Keratinocyte (primary cell): ENCODE measurements around the gene KRCC1. TPM values are rescaled to one million over a fixed set of nuclear protein-coding genes. Genes with fewer than 3 reads are reported as not detected.

Experiments used
- DNase-seq: peaks from one replicate; pipeline ENCODE4 v3.0.0-alpha.2; 2011; ENCODE audit warnings: low read depth, missing footprints, low spot score
- FAIRE-seq: peaks from 2 replicates; lab custom pipeline; 2011; peaks lifted over from hg19 to GRCh38; lab: Jason Lieb, UNC
- H2AFZ ChIP-seq: 2 replicates; pipeline ENCODE4 v1.6.0; 2012; ENCODE audit warnings: low read length, control low read depth, inconsistent platforms; ENCODE audit not compliant: control insufficient read depth
- H3K27ac ChIP-seq: 2 replicates; pipeline ENCODE4 v1.5.1; 2011; ENCODE audit warnings: low read length; ENCODE audit not compliant: control insufficient read depth, insufficient read depth
- H3K27me3 ChIP-seq: 3 replicates; pipeline ENCODE4 v1.6.0; 2011; ENCODE audit warnings: low read length; ENCODE audit not compliant: control insufficient read depth, insufficient read depth; ENCODE audit errors: extremely low read depth
- H3K36me3 ChIP-seq, 2 experiments: 2 replicates in 1 of 2; 3 replicates in 1 of 2; pipeline ENCODE4 v1.5.1; 2011; ENCODE audit warnings: low read length in 2 of 2, mild to moderate bottlenecking in 1 of 2; ENCODE audit not compliant: control insufficient read depth in 2 of 2, insufficient read depth in 2 of 2; ENCODE audit errors: extremely low read depth in 1 of 2
- H3K4me1 ChIP-seq: 3 replicates; pipeline ENCODE4 v1.5.1; 2011; ENCODE audit warnings: low read length; ENCODE audit not compliant: control insufficient read depth, insufficient read depth; ENCODE audit errors: extremely low read depth
- H3K4me2 ChIP-seq: 3 replicates; pipeline ENCODE4 v1.6.0; 2011; ENCODE audit warnings: low read depth, low read length; ENCODE audit not compliant: control insufficient read depth, insufficient read depth; ENCODE audit errors: extremely low read depth
- H3K4me3 ChIP-seq, 3 experiments: fragments of 200-600 bp in 1 of 3; sonication (generic) in 1 of 3; 2 replicates in 2 of 3; 3 replicates in 1 of 3; pipeline ENCODE4 v1.5.1; 2011 to 2016; ENCODE audit warnings: low read length in 3 of 3, mild to moderate bottlenecking in 3 of 3, control low read depth in 2 of 3, inconsistent platforms in 1 of 3, low read depth in 1 of 3, mixed read lengths in 1 of 3, mixed run types in 1 of 3, moderate library complexity in 1 of 3; ENCODE audit not compliant: control insufficient read depth in 2 of 3, insufficient read depth in 2 of 3; ENCODE audit errors: extremely low read depth in 1 of 3
- H3K79me2 ChIP-seq: 2 replicates; pipeline ENCODE4 v1.6.0; 2012; ENCODE audit warnings: low read length; ENCODE audit not compliant: control insufficient read depth, insufficient read depth
- H3K9ac ChIP-seq: 3 replicates; pipeline ENCODE4 v1.6.0; 2011; ENCODE audit warnings: low read length; ENCODE audit not compliant: control insufficient read depth, insufficient read depth; ENCODE audit errors: extremely low read depth
- H3K9me1 ChIP-seq: 3 replicates; pipeline ENCODE4 v1.6.0; 2011; ENCODE audit warnings: low read length; ENCODE audit not compliant: control insufficient read depth, insufficient read depth; ENCODE audit errors: extremely low read depth
- H3K9me3 ChIP-seq: 2 replicates; pipeline ENCODE4 v1.5.1; 2012; ENCODE audit warnings: low read depth, low read length; ENCODE audit not compliant: control insufficient read depth
- H4K20me1 ChIP-seq: 3 replicates; pipeline ENCODE4 v1.6.0; 2011; ENCODE audit warnings: low read length; ENCODE audit not compliant: control insufficient read depth, insufficient read depth; ENCODE audit errors: extremely low read depth
- EZH2 ChIP-seq: IDR thresholded peaks from one replicate; pipeline ENCODE4 v1.6.1; 2012; ENCODE audit warnings: inconsistent platforms, mild to moderate bottlenecking, low read length, moderate library complexity
- dilution Hi-C: fragments of 300-500 bp; cut with MboI; formaldehyde crosslinking; loops from one replicate; pipeline ENCODE4 v1.7.0; 2020; ENCODE audit warnings: low sequenced_read_pairs; ENCODE audit not compliant: extremely low pct_ligation_motif_present
- polyA plus RNA-seq, 5 experiments: library from polyadenylated mRNA; depleted of rRNA in 3 of 5; stranded (reverse) in 3 of 5; stranded (forward) in 1 of 5; unstranded in 1 of 5; fragments of >200 nt; gene quantifications; 1 replicate in 1 of 5; 2 replicates in 3 of 5; 3 replicates in 1 of 5; pipeline versions ENCODE4 v1.2.1 to v1.2.3, GENCODE V29; 2011 to 2012; ENCODE audit warnings: missing spikeins in 2 of 5, low read depth in 1 of 5, low replicate concordance in 1 of 5
- TF ChIP-seq, protein P1 (sequence below), 3 experiments: IDR thresholded peaks in 1 of 3; conservative IDR thresholded peaks in 1 of 3; optimal IDR thresholded peaks in 1 of 3; 2 replicates in 2 of 3; 3 replicates in 1 of 3; pipeline versions ENCODE3 to v1.5.1; 2011; ENCODE audit warnings: low read length in 3 of 3, mild to moderate bottlenecking in 3 of 3, moderate library complexity in 2 of 3, control low read depth in 1 of 3, inconsistent platforms in 1 of 3; ENCODE audit not compliant: insufficient read depth in 2 of 3; ENCODE audit errors: extremely low read depth in 1 of 3

KRCC1 gene
- polyA plus RNA-seq, 1 donor (not counting 4 experiments of a cell fraction or from before 2014, with no cell fraction given): 21.1 TPM

GRCh38 chr2:88086401-88086800 is 30.8 kb upstream of the KRCC1 start:
- no peak for FAIRE-seq
- no peaks in the 10 kb centered on the region for H3K79me2 ChIP-seq
- DNase-seq: no peak
- H3K27me3 ChIP-seq: no peaks in the 10 kb centered on the region
- no peak overlapping the region for H2AFZ ChIP-seq
- H3K9ac ChIP-seq: no peak overlapping the region
- H3K27ac ChIP-seq: no peak overlapping the region
- no peak overlapping the region for H3K4me2 ChIP-seq
- H3K36me3 ChIP-seq: no peaks in the 10 kb centered on the region
- TF ChIP-seq EZH2: no peak
- TF ChIP-seq, protein P1, sequence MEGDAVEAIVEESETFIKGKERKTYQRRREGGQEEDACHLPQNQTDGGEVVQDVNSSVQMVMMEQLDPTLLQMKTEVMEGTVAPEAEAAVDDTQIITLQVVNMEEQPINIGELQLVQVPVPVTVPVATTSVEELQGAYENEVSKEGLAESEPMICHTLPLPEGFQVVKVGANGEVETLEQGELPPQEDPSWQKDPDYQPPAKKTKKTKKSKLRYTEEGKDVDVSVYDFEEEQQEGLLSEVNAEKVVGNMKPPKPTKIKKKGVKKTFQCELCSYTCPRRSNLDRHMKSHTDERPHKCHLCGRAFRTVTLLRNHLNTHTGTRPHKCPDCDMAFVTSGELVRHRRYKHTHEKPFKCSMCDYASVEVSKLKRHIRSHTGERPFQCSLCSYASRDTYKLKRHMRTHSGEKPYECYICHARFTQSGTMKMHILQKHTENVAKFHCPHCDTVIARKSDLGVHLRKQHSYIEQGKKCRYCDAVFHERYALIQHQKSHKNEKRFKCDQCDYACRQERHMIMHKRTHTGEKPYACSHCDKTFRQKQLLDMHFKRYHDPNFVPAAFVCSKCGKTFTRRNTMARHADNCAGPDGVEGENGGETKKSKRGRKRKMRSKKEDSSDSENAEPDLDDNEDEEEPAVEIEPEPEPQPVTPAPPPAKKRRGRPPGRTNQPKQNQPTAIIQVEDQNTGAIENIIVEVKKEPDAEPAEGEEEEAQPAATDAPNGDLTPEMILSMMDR (optimal IDR thresholded peaks at IDR 0.05 in 1 of 3, IDR thresholded peaks at IDR 0.05 in 1 of 3, conservative IDR thresholded peaks at IDR 0.05 in 1 of 3; ENCODE audit: extremely low read depth in 1 of 3, insufficient read depth in 2 of 3, low read length in 3 of 3): no peak
- dilution Hi-C loops: no loop called here
- no peaks in the 10 kb centered on the region for H3K4me1 ChIP-seq
- no peaks in the 10 kb centered on the region for H3K9me1 ChIP-seq
- H3K9me3 ChIP-seq: no peaks in the 10 kb centered on the region
- no peak overlapping the region for H3K4me3 ChIP-seq
- no peaks in the 10 kb centered on the region for H4K20me1 ChIP-seq

GRCh38 chr2:88085602-88086001 is 30.0 kb upstream of the KRCC1 start:
- H3K36me3 ChIP-seq: no peaks in the 10 kb centered on the region
- no peaks in the 10 kb centered on the region for H3K9me1 ChIP-seq
- no peak overlapping the region for H3K4me3 ChIP-seq
- H4K20me1 ChIP-seq: no peaks in the 10 kb centered on the region
- no peak overlapping the region for H3K4me2 ChIP-seq
- no peak overlapping the region for H3K9ac ChIP-seq
- no peak overlapping the region for H2AFZ ChIP-seq
- no peaks in the 10 kb centered on the region for H3K27me3 ChIP-seq
- FAIRE-seq: no peak
- no peaks in the 10 kb centered on the region for H3K79me2 ChIP-seq
- no peaks in the 10 kb centered on the region for H3K4me1 ChIP-seq
- no peak for DNase-seq
- no peak overlapping the region for H3K27ac ChIP-seq
- TF ChIP-seq, protein P1 (optimal IDR thresholded peaks at IDR 0.05 in 1 of 3, IDR thresholded peaks at IDR 0.05 in 1 of 3, conservative IDR thresholded peaks at IDR 0.05 in 1 of 3; ENCODE audit: extremely low read depth in 1 of 3, insufficient read depth in 2 of 3, low read length in 3 of 3): no peak
- TF ChIP-seq EZH2: no peak
- dilution Hi-C loops: no loop called here
- no peaks in the 10 kb centered on the region for H3K9me3 ChIP-seq
